ENCODE data around the gene POLR2M.

Gene POLR2M

DNA sequence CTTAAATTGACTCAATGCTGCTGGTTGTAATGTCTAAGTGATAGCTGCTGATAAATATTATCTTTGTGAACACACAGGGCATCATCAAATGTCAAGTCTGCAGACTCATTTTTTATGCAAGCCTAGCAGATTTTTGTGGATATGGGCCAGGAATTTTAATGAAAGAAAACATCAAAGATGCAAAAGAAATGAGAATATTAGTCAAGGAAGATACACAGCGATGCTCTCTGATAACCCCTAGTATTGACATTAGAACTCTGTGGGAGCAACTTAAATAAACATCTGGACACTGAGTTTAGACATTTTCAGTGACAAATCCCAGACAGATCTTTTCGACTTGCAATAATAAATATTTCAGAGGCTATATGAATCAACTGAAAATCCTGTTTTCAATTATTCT, 28.3 kb downstream of the POLR2M start:
- Histone ChIP-seq H3K27me3 (no peaks in the 10 kb centered on the region), H3K9me3 (peaks cover 12% of the 10 kb centered on the region), H3K4me3 (no peak overlapping the region), H3K9ac (no peak overlapping the region), H3K27ac (no peak overlapping the region), H3K4me2 (no peak overlapping the region), H3K36me3 (no peaks in the 10 kb centered on the region), H4K20me1 (no peaks in the 10 kb centered on the region), H3K4me1 (no peaks in the 10 kb centered on the region)
- TF ChIP-seq Cebpa-rat (IDR thresholded peaks at IDR 0.05): no peak

GRCh38 chr15:57735431-57735830, 28.9 kb downstream of the POLR2M start:
- TF ChIP-seq Cebpa-rat (IDR thresholded peaks at IDR 0.05): no peak
- peaks cover 12% of the 10 kb centered on the region for H3K9me3 ChIP-seq
- no peaks in the 10 kb centered on the region for H3K4me1 ChIP-seq
- no peaks in the 10 kb centered on the region for H4K20me1 ChIP-seq
- no peak overlapping the region for H3K4me3 ChIP-seq
- no peaks in the 10 kb centered on the region for H3K27me3 ChIP-seq
- no peak overlapping the region for H3K4me2 ChIP-seq
- H3K27ac ChIP-seq: no peak overlapping the region
- H3K9ac ChIP-seq: no peak overlapping the region
- no peaks in the 10 kb centered on the region for H3K36me3 ChIP-seq

GRCh38 chr15:57735891-57736290, 29.4 kb downstream of the POLR2M start:
- Histone ChIP-seq H3K4me3 (no peak overlapping the region), H4K20me1 (no peaks in the 10 kb centered on the region), H3K4me2 (no peak overlapping the region), H3K27ac (no peak overlapping the region), H3K4me1 (no peaks in the 10 kb centered on the region), H3K36me3 (no peaks in the 10 kb centered on the region), H3K9me3 (peaks cover 12% of the 10 kb centered on the region), H3K9ac (no peak overlapping the region), H3K27me3 (no peaks in the 10 kb centered on the region)
- no peak for TF ChIP-seq Cebpa-rat (IDR thresholded peaks at IDR 0.05)

DNA sequence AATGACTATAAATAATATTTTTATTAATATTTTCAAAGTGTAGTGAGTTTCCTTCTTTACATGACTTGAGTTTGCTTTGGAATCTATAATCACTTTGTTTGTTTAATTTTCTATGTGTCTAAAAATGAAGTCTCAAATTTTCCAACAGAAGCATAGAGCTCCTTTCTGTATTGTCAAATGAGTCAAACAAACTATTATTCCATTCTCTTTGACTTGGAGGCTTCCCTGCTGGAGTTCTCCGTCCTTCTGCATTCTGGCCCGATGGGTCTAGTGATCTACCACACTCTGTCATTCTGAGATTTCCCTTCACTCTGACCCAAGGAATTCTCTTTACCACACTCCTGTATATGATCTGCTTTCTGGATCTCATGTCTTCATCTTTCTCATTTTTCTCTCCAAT, 30.1 kb downstream of the POLR2M start:
- H3K4me1 ChIP-seq: no peaks in the 10 kb centered on the region
- no peak for TF ChIP-seq Cebpa-rat (IDR thresholded peaks at IDR 0.05)
- H3K9ac ChIP-seq: no peak overlapping the region
- no peaks in the 10 kb centered on the region for H4K20me1 ChIP-seq
- no peak overlapping the region for H3K4me3 ChIP-seq
- no peaks in the 10 kb centered on the region for H3K36me3 ChIP-seq
- H3K4me2 ChIP-seq: no peak overlapping the region
- no peaks in the 10 kb centered on the region for H3K27me3 ChIP-seq
- no peak overlapping the region for H3K27ac ChIP-seq
- H3K9me3 ChIP-seq: peaks cover 12% of the 10 kb centered on the region

DNA sequence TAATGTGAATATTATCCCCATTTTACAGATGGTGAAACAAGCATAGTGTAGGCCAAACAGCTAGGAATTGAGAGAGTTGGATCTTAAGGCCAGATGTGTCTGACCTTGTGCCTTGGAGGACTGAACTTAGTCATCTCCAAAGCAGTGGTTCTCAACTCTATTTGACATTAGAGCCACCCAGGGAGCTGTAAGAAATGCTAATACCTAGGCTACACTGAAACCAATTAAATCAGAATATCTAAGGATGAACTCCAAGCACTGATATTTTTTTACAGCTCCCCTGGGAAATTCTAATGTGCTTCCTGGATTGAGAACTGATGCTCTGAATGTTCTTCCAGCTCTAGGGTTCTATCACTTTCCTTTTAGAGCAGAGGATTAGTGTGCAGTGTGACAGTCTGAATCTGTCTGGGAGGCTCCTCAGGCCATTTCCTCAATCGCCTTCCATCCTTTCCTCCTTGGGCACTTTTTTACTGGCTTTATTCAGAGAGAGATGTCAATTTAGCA, 32.3 kb downstream of the POLR2M start:
- no peak for TF ChIP-seq Cebpa-rat (IDR thresholded peaks at IDR 0.05)
- H3K36me3 ChIP-seq: no peaks in the 10 kb centered on the region
- no peak overlapping the region for H3K4me2 ChIP-seq
- H3K27me3 ChIP-seq: no peaks in the 10 kb centered on the region
- H3K4me3 ChIP-seq: no peak overlapping the region
- H4K20me1 ChIP-seq: no peaks in the 10 kb centered on the region
- H3K4me1 ChIP-seq: no peaks in the 10 kb centered on the region
- peaks cover 12% of the 10 kb centered on the region for H3K9me3 ChIP-seq
- H3K27ac ChIP-seq: no peak overlapping the region
- no peak overlapping the region for H3K9ac ChIP-seq

GRCh38 chr15:57740048-57740447, 33.5 kb downstream of the POLR2M start:
- H3K4me1 ChIP-seq: no peaks in the 10 kb centered on the region
- H3K9me3 ChIP-seq: peaks cover 12% of the 10 kb centered on the region
- H3K9ac ChIP-seq: no peak overlapping the region
- no peak for TF ChIP-seq Cebpa-rat (IDR thresholded peaks at IDR 0.05)
- no peaks in the 10 kb centered on the region for H3K36me3 ChIP-seq
- no peaks in the 10 kb centered on the region for H4K20me1 ChIP-seq
- no peak overlapping the region for H3K4me3 ChIP-seq
- H3K4me2 ChIP-seq: no peak overlapping the region
- no peaks in the 10 kb centered on the region for H3K27me3 ChIP-seq
- no peak overlapping the region for H3K27ac ChIP-seq

DNA sequence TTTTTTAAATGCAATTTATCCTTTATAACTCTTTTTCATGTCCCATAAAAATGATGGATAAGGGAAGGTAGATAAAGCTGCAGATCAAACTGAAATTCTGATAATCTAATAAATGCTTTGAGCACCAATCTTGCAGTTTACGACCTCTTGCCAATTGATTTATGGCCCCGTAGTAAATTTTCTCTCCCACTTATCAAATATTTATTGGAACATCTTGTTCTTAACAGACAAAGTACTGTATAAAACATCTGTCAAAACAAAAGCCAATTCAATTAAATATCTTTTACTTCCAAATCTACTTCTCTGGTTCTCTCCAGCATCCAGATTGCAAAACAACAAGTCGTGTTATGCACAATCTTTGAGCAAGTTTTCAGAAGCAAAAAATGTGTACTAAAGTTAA, 34.6 kb downstream of the POLR2M start:
- H3K4me1 ChIP-seq: no peaks in the 10 kb centered on the region
- no peak overlapping the region for H3K9ac ChIP-seq
- no peak overlapping the region for H3K27ac ChIP-seq
- no peaks in the 10 kb centered on the region for H3K36me3 ChIP-seq
- H4K20me1 ChIP-seq: no peaks in the 10 kb centered on the region
- H3K9me3 ChIP-seq: peaks cover 12% of the 10 kb centered on the region
- TF ChIP-seq Cebpa-rat (IDR thresholded peaks at IDR 0.05): no peak
- H3K27me3 ChIP-seq: no peaks in the 10 kb centered on the region
- H3K4me3 ChIP-seq: no peak overlapping the region
- no peak overlapping the region for H3K4me2 ChIP-seq

- Histone ChIP-seq H3K4me1 (no peaks in the 10 kb centered on the region), H3K9me3 (no peaks in the 10 kb centered on the region), H3K27ac (no peak overlapping the region), H3K36me3 (no peaks in the 10 kb centered on the region), H3K27me3 (no peaks in the 10 kb centered on the region), H3K9ac (no peak overlapping the region), H3K4me2 (no peak overlapping the region), H4K20me1 (no peaks in the 10 kb centered on the region), H3K4me3 (no peak overlapping the region)
- TF ChIP-seq Cebpa-rat (IDR thresholded peaks at IDR 0.05): no peak
Measured at GRCh38 chr15:57743424-57743823, 36.9 kb downstream of the POLR2M start.

GRCh38 chr15:57746786-57747185, 40.3 kb downstream of the POLR2M start:
- Histone ChIP-seq H3K4me2 (no peak overlapping the region), H3K4me3 (no peak overlapping the region), H3K36me3 (no peaks in the 10 kb centered on the region), H3K27me3 (no peaks in the 10 kb centered on the region), H3K9ac (no peak overlapping the region), H3K4me1 (no peaks in the 10 kb centered on the region), H3K27ac (no peak overlapping the region), H3K9me3 (no peaks in the 10 kb centered on the region), H4K20me1 (no peaks in the 10 kb centered on the region)
- no peak for TF ChIP-seq Cebpa-rat (IDR thresholded peaks at IDR 0.05)

- no peak for TF ChIP-seq Cebpa-rat (IDR thresholded peaks at IDR 0.05)
- no peak overlapping the region for H3K9ac ChIP-seq
- H4K20me1 ChIP-seq: no peaks in the 10 kb centered on the region
- no peak overlapping the region for H3K4me3 ChIP-seq
- no peaks in the 10 kb centered on the region for H3K9me3 ChIP-seq
- no peak overlapping the region for H3K4me2 ChIP-seq
- H3K36me3 ChIP-seq: no peaks in the 10 kb centered on the region
- no peaks in the 10 kb centered on the region for H3K4me1 ChIP-seq
- no peak overlapping the region for H3K27ac ChIP-seq
- no peaks in the 10 kb centered on the region for H3K27me3 ChIP-seq
Measured at GRCh38 chr15:57747206-57747896, 40.8 kb downstream of the POLR2M start.

All from BLaER1 (cell line).